HepG2 (cell line): ENCODE measurements around the gene LMBRD2.

Experiments used
- IKZF1 ChIP-seq: fragments of 450-650 bp; IDR thresholded peaks from 2 replicates; pipeline ENCODE4 v1.7.1; 2016
- JUNB ChIP-seq: sonication (generic); formaldehyde crosslinking; IDR thresholded peaks from 2 replicates; pipeline ENCODE4 v1.8.0; 2022; ENCODE audit warnings: missing genetic modification reagents, mild to moderate bottlenecking, borderline replicate concordance
- MIER2 ChIP-seq: IDR thresholded peaks from 2 replicates; pipeline ENCODE4 v1.6.1; 2016; ENCODE audit warnings: missing biosample characterization, missing genetic modification reagents
- NR1H2 ChIP-seq: sonication (generic); formaldehyde crosslinking; IDR thresholded peaks from 2 replicates; pipeline ENCODE4 v1.8.1; 2022; ENCODE audit warnings: low read depth, missing genetic modification reagents, borderline replicate concordance
- POLR2A ChIP-seq, 2 experiments: IDR thresholded peaks; 2 replicates each; pipeline ENCODE4 v1.6.1; 2011; ENCODE audit warnings: low read depth in 2 of 2, low read length in 2 of 2, mild to moderate bottlenecking in 1 of 2, moderate library complexity in 1 of 2; ENCODE audit not compliant: insufficient read depth in 1 of 2
- TRIM24 ChIP-seq: sonication (generic); formaldehyde crosslinking; IDR thresholded peaks from 2 replicates; pipeline ENCODE4 v1.8.0; 2022; ENCODE audit warnings: mild to moderate bottlenecking, missing genetic modification reagents
- ZNF430 ChIP-seq: sonication (generic); formaldehyde crosslinking; IDR thresholded peaks from 2 replicates; pipeline ENCODE4 v1.9.0; 2021; ENCODE audit warnings: mild to moderate bottlenecking, missing genetic modification reagents
- TF ChIP-seq, protein P1 (sequence below): sonication (generic); formaldehyde crosslinking; IDR thresholded peaks from 2 replicates; pipeline ENCODE4 v1.5.0; 2020; ENCODE audit warnings: mild to moderate bottlenecking, missing genetic modification reagents, moderate library complexity
- TF ChIP-seq, protein P2 (sequence below), 2 experiments: sonication (generic) in 1 of 2; formaldehyde crosslinking in 1 of 2; IDR thresholded peaks; 2 replicates each; pipeline versions ENCODE4 v1.5.1 to v1.6.1; 2011 to 2020; ENCODE audit warnings: borderline replicate concordance in 1 of 2, low read depth in 1 of 2, low read length in 1 of 2, mild to moderate bottlenecking in 1 of 2, missing genetic modification reagents in 1 of 2, moderate library complexity in 1 of 2

DNA sequence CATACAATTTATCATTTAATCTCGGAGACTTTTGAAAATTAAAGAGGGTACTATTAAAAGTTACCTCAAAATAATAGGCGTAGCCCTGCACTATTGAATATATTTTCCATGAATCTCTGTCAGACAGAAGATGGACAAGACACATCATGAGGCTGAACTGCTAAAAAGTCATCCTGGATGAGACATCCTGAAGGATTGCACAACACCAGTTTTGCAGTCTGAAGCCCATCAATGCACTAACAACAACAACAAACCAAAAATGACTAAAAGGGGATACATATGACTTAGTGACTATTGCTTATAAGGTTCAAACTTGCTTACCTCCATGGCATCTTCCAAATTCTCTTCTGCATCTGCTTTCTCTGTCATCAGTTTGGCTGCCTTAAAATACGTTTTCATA lies 15.7 kb downstream of the LMBRD2 start:
- no peak for TF ChIP-seq TRIM24 (CRISPR knock-in tag)
- TF ChIP-seq, protein P1, sequence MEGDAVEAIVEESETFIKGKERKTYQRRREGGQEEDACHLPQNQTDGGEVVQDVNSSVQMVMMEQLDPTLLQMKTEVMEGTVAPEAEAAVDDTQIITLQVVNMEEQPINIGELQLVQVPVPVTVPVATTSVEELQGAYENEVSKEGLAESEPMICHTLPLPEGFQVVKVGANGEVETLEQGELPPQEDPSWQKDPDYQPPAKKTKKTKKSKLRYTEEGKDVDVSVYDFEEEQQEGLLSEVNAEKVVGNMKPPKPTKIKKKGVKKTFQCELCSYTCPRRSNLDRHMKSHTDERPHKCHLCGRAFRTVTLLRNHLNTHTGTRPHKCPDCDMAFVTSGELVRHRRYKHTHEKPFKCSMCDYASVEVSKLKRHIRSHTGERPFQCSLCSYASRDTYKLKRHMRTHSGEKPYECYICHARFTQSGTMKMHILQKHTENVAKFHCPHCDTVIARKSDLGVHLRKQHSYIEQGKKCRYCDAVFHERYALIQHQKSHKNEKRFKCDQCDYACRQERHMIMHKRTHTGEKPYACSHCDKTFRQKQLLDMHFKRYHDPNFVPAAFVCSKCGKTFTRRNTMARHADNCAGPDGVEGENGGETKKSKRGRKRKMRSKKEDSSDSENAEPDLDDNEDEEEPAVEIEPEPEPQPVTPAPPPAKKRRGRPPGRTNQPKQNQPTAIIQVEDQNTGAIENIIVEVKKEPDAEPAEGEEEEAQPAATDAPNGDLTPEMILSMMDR (CRISPR knock-in tag): no peak
- no peak for TF ChIP-seq MIER2 (CRISPR knock-in tag)
- TF ChIP-seq, protein P2, sequence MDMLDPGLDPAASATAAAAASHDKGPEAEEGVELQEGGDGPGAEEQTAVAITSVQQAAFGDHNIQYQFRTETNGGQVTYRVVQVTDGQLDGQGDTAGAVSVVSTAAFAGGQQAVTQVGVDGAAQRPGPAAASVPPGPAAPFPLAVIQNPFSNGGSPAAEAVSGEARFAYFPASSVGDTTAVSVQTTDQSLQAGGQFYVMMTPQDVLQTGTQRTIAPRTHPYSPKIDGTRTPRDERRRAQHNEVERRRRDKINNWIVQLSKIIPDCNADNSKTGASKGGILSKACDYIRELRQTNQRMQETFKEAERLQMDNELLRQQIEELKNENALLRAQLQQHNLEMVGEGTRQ (IDR thresholded peaks at IDR 0.05; ENCODE audit: low read depth, low read length): no peak
- TF ChIP-seq, protein P2 (CRISPR knock-in tag; IDR thresholded peaks at IDR 0.05; ENCODE audit: borderline replicate concordance): no peak
- no peak for TF ChIP-seq ZNF430 (CRISPR knock-in tag)
- no peak for TF ChIP-seq POLR2A (IDR thresholded peaks at IDR 0.05; ENCODE audit: insufficient read depth in 1 of 2, low read depth in 2 of 2, low read length in 2 of 2)
- TF ChIP-seq IKZF1: no peak
- no peak for TF ChIP-seq JUNB
- TF ChIP-seq NR1H2 (CRISPR knock-in tag): no peak
